Fibroblast of skin of right quadriceps (primary cell): ENCODE measurements around the gene RAPGEF5.

Experiments used
- DNase-seq: peaks from one replicate; pipeline ENCODE4 v3.0.0-alpha.2; 2013

The RAPGEF5 gene

DNA sequence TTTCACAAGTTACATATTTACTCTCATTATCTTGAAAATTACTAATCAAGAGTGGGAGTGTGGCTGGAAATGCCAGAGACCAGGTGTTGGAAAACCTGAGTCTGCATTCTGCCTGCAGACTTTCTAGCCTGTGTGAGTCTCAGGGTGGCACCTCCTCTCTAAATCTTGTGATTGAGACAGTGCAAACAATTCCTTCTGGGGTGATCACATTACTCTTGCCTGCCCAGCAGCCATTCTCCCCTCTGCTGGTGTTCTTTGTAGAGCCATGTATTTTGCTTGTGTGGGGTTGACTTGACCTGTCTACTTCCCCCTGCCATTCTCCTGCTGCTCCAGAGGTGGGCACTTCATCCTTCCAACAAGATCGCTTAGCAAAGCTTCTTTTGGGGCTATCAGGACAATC, 101.1 kb downstream of the RAPGEF5 start:
- DNase-seq, result no peak

DNA sequence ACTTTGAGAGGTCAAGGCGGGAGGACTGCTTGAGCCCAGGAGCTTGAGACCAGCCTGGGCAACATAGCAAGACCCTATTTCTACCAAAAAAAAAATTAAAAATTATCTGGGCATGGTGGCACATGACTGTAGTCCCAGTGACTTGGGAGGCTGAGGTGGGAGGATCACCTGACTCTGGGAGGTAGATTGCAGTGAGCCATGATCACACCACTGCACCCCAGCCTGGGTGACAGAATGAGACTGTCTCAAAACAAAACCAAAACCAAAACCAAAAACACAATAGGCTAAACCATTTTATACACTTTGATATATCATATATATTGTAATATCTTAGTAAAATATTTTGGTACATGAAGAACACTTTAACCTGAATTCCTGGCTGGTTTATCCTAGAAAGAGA, 101.6 kb downstream of the RAPGEF5 start:
- DNase-seq, result no peak

DNA sequence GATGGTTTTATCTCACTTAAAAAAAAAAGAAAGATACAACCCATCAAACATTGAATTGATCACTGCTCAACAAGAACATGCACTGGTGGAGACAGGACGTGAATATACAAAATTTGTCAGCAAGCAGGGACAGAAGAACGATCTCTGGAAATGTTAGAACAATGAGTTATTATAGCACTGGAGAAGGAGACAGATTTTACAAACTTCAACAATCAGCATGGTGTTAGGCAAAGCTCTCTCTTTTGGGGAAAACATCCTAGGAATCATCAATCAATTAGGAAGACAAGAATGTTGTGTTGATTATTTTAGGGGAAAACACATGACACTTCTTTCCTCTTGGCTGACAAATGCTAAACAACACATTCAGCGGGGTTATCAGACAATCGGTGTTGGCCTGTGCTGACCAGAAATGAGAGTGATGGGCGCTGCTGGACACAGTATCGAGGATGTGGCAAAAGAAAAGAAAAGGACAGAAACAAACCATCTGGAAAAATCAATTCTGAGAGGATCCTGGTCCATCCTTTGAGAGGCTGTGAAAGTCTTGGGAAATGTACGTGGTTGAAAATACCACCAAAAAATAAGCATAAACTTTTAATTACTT, 103.9 kb downstream of the RAPGEF5 start:
- no peak for DNase-seq

DNA sequence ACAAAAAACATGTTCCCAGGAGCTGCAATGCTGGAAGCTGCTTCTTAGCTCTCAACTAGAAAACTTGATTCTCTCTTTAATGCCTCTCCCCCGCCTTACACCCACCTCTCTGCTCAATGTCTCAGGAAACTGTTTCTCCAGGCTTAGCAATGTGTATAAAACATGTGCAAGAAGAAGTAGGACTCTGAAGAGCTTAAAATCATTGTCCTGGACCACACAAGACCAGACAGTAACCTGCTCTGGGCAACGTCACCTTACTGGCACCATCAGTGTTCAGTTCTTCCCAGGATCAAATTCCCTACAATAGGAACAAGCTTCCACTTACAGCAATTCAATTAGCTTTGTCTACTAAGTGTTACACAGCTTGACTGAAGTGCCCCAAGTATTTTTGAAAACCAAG, 104.9 kb downstream of the RAPGEF5 start:
- no peak for DNase-seq

DNA sequence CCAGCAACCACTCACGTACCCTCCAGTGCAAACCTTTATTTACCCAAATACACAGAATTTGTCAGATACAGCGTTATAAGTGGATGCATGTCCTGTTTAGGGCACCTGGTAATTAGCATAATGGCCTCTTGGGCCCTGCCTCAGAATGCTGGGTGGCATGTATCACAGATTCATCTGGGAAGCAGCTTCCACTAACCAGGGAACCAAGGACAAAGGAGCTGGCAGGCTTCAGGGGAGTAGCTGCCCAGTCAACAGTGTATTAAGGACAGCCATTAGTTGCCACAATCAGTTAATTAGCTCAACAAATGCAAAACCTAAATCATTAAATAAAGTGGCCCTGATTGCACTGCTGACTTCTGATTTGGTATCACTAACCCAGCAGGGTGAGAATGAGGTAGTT, 105.7 kb downstream of the RAPGEF5 start:
- no peak for DNase-seq

DNA sequence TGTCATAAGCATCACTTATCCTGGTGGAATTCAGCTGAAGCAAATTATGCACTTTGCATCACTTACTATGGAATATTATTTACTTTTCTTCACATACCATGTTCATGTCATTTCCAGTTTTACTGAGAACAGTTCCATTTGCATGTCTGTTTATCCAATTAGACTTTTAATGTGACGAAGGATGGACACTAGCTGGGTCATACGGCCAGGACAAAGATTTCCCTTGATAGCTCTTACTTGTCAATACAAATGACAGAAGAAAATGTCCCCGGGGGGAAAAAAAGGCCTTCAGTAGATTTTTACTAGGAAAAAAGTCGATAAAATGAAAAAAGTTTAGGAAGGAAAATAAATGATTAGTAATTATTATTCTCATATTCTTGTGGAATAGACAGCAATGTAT, 106.6 kb downstream of the RAPGEF5 start:
- no peak for DNase-seq

DNA sequence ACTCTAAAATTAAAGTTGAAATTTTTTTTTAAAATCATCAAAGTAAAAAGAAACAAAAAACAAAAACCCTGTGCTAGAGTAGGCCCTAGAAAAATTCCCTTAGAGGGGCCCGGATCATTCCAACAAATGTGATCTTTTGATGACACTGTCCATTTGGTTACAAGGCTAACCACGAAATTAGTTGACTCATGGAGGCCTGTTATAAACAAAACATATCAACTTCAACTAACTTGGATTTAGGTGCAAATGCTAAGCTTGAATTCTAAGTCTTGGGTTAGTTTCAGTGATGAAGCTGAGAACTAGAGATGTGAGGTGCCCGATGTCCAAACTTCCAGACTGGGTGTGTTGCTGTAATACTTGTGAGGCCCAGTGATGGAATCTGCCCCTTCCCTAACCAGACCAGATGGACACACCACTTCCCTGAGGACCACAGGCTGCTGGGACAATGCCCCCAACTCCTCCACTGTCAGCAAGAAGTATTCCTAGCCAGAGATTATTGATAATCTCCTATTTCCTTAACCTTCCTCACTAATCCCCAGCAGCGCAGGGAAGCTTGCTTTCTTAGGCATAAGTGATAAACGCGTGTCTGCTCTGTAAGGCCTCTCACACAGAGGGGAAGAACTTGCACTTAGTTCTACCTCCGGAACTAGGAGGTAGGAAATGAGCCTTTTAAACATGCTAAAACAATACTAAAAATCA, 108.7 kb downstream of the RAPGEF5 start:
- no peak for DNase-seq

DNA sequence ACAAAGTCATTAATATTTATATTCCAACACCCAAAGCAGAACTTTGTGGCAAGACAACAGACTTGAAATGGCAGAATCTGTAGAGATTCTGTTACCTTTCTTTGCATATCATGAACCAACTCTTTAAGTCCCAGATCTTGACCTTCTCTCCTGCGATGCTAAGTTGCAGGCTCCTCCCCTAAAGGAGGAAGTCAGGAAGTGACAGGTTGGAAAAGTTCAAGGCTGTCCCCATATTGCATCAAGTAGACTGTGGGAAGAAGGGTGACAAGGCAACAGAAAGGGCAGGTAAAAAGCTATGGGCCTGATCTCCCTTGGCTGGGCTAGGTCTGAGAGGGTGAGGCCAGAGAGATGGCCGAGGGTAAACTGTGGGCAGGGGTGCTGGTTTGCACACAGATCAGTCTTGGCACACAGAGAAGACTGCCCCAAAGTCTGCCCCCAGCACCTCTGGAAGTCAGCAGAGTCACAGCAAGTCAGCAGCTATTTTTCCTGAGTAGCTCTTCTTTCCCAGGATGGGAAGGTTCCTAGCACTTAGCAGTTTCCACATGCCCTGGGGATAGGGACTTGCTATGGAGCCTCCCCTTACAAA, 115.1 kb downstream of the RAPGEF5 start:
- no peak for DNase-seq

DNA sequence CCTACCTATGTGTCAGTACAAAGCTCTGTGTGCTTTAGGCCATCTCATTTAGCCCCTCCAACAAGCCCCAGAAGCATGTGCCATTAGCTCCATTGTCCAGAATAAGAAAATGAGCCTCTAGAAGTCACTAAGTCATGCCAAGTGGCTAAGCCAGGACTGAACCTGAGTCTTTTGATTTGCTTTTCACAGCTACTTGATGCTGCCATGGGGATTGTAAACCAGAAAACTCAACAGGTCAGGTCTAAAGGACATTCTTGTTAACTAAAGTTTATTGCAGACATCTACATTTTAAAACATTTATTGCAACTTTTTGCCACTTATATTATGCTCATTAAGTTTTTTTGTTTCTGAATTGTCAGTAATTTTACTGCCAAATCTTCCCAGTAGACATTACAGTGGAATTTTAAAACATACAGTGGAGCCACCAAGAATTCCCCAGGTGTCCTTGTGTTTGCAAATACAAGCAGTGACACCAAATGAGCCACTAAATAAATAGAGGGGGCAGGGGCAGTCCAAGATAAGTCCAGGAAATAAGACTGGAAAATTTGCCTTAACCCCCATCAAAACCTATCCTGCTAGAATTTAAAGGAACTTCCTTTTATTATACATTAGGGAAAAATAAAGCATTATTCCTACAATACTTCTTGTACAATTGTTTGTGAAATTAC, 115.9 kb downstream of the RAPGEF5 start:
- DNase-seq, result no peak

DNA sequence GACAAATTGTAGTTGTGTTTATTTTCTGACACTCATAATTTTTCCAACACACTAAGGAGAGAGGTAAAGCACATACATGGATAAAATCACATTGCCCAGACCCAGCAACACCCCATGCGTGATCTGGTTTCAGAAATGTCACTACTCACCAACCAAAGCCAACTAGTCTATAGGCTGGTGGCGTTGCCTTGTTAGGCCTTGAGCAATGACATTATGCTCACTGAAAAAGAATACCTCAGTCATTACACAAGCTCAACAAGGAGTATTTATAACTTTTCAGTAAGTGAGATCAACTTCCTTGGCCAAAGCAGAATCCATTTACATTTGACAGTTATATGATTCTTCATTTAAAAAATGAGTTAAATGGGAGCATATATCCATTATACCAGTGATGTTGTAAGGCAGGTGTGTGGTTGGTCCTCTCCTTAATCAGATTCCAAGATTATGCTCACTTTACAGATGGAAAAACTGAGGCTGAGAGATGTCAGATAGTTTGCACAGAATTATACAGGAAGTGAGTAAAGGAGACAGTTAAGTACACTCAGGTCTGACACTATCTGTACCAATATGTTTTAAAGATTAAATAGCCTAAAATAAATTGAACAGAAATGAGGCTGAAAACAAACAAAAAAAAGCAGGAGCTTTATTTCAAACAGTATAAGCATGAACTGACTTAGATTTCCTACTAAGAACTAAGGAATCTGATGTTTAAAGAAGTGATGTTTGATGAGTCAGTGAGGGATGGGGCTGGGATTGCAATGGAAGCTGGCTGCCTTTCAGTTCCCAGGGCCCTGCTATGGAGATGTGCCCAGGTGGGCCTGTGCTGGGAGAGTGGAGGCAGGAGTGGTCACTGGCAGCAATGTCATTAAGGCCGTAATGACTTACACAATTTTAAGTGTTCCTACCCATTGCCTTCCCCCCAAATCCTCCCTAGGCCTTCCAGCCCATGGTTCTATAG, 118.3 kb downstream of the RAPGEF5 start:
- peak; percentile 20 for DNase-seq

DNA sequence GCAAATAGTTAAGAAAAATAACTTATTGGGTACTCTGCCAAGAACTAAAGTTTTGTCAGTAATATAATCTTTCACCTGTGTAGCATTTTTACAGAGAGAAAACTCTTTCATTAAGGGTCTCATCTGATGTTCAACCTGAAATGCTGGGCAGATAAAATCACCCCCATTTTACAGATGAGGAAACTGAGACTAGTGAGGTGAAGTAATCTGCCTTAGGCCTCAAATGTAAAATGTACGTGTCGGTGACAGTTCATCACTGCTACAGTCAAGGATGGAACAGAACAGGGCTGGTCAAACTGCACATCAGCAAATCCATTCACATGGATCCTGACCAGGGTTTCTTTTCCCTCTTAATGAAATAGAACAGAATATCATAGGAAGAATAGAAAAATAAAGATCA, 121.8 kb downstream of the RAPGEF5 start:
- DNase-seq, result no peak

DNA sequence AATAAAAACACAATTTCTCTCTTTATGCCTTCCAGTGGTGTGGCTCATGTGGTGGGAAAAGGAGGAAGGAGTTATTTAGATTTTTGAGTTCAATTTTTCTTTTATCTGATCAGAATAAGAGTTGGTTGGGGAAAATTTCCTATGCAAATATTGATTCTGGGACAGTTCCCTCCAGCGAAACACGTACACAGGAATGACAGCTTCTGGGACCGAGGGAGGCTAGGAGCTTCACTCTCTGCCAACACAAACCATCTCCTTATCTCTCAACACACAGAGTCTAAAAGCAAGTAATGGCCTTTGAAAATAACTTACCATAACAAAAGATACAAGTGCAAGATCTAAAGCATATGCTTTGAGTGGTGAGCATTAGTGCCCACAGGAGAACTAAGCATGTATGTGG, 122.7 kb downstream of the RAPGEF5 start:
- DNase-seq, result no peak

DNA sequence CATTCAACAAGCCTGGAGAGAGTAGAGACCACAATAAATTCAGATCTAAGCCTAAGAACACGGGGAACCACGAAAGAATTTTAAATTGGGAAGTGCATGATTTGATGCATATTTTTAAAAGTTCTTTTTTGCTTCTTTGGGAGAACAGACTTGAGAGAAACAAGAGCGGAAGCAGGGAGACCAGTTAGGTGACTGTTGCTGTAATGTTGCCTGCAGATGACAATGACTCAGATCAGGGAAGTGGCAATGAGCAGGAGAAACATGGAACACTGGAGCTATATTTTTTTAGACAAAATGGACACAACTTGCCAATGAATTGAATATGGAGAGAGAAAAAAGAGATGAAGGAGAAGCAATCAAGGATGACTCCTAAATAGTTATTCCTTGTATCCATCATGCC, 125.1 kb downstream of the RAPGEF5 start:
- DNase-seq, result no peak

DNA sequence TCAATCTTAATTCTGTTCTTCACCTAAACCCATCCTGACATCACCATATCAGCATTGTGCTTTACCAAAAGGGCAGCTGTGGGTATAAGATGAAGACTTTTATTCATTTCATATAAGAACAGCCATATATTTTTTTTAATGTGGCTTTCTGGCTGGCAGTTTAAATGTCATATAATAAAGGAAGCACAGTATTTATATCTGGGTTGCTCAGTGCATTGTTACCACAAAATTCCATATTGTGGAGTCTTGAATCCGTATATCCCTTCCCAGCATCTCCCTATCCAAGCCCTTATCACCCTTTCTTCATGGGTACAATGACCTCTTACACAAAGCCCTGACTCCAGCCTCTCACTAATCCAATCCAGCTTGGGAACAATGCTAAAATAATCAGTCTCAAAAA, 125.8 kb downstream of the RAPGEF5 start:
- no peak for DNase-seq

DNA sequence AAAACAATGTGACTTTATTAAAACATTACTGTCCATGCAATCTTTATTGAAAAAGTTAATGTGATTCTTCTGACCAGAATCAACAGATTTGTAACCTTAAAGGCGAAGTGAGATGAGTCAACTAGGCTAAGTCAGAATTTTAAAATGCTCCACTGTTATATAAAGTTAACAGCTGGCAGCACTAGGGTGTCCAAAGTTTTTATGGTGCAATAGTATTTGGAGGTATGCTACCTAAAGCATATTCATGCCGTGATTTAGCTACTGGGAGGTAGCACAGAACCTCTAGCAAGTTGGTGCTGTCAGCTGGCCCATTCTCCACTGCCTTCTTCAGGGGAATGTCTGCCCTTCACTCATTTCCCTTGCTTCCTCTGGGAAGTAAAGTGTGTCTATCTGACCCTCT, 126.7 kb downstream of the RAPGEF5 start:
- no peak for DNase-seq

DNA sequence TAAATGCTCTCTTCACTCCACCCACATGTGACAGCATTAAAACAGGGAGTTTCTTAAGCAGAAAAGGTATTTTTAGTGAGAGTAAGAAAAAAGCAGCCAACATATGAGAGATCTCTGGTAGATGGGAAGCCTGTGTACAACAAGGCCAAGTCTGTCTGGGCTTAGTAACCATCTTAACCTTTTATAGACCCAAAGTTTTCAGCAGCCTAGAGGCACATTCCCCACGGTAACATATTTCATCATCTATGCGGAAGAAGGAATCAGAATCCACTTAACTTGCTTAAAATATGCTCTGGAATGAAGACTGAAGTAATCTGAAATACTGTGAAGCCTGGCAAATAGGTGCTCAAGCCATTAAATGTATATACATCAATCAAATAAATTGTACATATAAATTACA, 127.8 kb downstream of the RAPGEF5 start:
- DNase-seq, result peak; percentile 17

DNA sequence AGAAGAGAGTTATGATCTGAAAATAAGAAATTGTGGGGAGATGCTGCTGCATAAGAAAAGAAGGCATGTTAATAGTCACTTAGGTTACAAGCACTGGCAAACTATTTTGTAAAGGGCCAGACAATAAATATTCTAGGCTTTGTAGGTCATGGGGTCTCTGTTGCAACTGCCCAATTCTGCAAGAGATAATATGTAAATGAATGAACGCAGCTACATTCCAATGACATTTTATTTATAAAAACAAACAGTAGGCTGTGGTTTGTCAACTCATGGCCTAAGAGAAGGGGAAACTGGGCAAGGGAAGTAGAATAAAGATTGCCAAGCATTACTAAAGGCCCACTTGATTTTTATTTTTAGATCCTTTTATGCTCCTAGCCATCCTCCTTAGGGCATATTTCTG, 133.1 kb downstream of the RAPGEF5 start:
- no peak for DNase-seq

DNA sequence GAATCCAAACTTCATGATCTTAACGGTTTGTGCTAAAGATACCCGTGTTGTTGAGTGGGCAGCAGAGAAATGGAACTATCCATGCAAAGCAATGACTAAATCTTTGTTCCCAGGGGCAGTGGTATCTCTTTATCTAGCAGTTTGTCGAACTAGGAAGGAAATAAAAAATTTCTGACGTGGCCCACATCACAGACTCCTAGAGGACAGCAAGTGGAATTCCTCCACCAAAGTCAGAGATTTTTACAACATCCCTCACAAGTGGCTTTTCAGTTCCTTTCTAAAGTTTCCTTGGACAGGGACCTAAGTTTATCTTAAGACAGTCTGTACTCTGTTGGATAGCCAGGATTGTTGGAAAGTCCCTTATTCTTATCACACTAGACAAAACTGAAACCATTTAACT, 136.0 kb downstream of the RAPGEF5 start:
- no peak for DNase-seq

DNA sequence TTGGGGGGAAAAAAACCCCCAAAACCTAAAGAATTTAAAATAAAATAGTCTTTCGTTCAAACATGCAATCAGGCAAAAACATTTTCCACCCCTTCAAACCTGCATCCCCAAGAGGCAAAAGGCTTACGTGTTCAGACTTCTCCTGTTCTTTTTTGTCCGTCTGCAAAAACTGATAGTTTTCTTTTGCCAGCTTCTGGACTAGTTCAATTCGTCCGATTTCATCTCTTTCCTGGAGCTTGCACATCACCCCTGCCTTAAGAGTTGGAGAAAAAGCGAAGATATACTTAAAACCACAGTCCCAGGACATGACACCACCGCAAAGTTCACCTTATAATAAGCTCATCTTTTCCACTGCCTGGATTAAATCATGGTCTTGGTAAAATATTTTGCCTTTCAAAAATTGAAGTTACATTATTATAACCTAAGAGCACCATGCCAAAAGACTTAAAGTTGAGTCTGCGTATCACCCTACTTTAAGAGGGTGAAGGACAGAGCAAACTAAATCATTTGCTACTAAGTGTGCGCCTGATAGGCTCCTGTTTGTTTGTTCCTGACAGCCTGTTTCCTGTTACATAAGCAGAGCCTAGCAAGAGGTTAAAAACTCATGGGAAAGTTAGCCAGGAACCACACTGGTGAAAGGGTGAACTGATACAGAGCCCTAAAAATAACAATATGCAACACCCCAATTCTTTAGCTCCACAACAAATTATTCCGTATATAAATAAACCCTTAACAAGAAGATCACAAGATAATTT, 137.0 kb downstream of the RAPGEF5 start:
- DNase-seq, result no peak

DNA sequence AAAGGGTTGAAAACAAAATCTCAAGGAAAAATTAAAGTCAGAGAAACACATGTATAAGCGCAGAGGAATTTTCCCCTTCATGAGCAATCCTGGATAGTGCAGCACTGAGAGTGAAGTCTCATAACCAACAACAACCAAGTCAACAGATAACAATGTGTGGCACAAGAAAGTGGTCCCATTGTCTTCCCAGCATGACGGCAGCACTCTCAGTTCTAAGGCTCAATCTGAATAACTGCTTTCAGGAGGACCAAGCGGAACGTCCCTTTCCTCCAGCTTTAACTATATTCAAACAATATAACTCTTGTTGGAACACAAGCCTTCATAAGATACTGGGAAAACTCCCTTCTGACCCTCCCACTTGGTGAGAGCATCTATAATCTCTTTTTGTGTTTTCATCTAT, 137.9 kb downstream of the RAPGEF5 start:
- DNase-seq, result no peak

DNA sequence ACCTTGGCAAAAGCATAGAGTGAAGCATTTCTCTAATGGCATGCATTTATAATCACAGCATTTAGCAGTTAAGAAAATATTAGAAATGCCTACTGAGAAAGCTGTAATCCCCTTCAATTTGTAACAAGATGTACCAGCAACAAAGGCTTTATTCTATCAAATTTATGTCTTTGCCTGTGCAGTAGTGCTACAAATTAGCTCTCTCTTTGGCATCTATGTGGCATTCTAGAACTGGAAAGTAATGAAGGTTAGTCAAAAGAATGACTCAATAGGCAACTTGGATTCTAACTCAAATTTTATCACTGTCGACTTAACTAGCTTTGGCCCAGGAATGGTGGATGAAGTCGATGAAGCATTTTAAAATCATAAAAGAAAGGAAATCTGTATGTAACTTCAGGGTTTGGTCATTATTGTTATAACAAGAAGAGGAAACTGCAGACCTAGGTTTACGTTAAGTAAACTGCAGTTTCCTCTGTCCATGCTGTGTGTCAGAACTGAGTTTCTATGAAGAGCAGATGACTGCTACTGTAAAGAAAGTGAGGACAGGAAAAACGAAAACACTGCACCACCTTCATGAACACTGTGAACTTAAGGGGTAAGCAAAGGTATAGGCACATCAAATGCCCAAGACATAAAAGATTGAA, 140.0 kb downstream of the RAPGEF5 start:
- no peak for DNase-seq

DNA sequence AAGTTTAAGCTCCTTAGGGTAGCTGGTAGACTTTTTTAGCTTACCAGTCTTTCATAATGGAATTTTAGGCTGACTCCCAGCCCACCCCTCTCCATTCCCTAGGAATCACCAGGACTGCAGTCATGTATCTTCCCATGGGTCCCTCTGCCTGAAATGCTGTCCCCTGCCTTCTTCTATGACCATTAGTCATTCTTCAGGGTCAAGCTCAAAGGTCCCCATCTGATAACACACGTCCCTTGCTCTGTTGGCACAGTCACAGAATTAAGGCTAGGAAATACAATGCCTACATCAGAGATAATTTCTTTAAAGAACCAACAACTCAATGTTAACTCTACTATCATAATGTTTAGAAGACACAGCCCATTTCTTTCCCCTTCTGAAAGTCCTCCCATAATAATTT, 140.6 kb downstream of the RAPGEF5 start:
- DNase-seq, result no peak
